ENCODE results near the gene ALPK3.

The ALPK3 gene

GRCh38 chr15:84828086-84828908 lies 11.1 kb downstream of the ALPK3 start:
- no peak overlapping the region for H3K4me3 ChIP-seq (ENCODE audit: low read depth, low read length)
- H3K4me1 ChIP-seq (ENCODE audit: control insufficient read depth, insufficient read depth, low read length): peaks cover 6% of the 10 kb centered on the region
- no peaks in the 10 kb centered on the region for H3K36me3 ChIP-seq (ENCODE audit: control insufficient read depth, insufficient read depth, low read length)
- H3K9ac ChIP-seq (ENCODE audit: low read depth, low read length): no peak overlapping the region
- H3K9me3 ChIP-seq (ENCODE audit: control insufficient read depth, insufficient read depth, low read length): no peaks in the 10 kb centered on the region
- no peaks in the 10 kb centered on the region for H3K27me3 ChIP-seq (ENCODE audit: control insufficient read depth, insufficient read depth, low read length)

GRCh38 chr15:84829428-84829827 lies 12.3 kb downstream of the ALPK3 start:
- Histone ChIP-seq H3K27me3 (ENCODE audit: control insufficient read depth, insufficient read depth, low read length) (no peaks in the 10 kb centered on the region), H3K36me3 (ENCODE audit: control insufficient read depth, insufficient read depth, low read length) (no peaks in the 10 kb centered on the region), H3K9me3 (ENCODE audit: control insufficient read depth, insufficient read depth, low read length) (no peaks in the 10 kb centered on the region), H3K9ac (ENCODE audit: low read depth, low read length) (no peak overlapping the region), H3K4me3 (ENCODE audit: low read depth, low read length) (no peak overlapping the region), H3K4me1 (ENCODE audit: control insufficient read depth, insufficient read depth, low read length) (peaks cover 6% of the 10 kb centered on the region)

- no peaks in the 10 kb centered on the region for H3K9me3 ChIP-seq (ENCODE audit: control insufficient read depth, insufficient read depth, low read length)
- H3K4me1 ChIP-seq (ENCODE audit: control insufficient read depth, insufficient read depth, low read length): peaks cover 6% of the 10 kb centered on the region
- H3K36me3 ChIP-seq (ENCODE audit: control insufficient read depth, insufficient read depth, low read length): peaks cover 1% of the 10 kb centered on the region
- no peak overlapping the region for H3K9ac ChIP-seq (ENCODE audit: low read depth, low read length)
- H3K4me3 ChIP-seq (ENCODE audit: low read depth, low read length): no peak overlapping the region
- H3K27me3 ChIP-seq (ENCODE audit: control insufficient read depth, insufficient read depth, low read length): no peaks in the 10 kb centered on the region
Measured at GRCh38 chr15:84830036-84830435, 12.9 kb downstream of the ALPK3 start.

- H3K9me3 ChIP-seq (ENCODE audit: control insufficient read depth, insufficient read depth, low read length): no peaks in the 10 kb centered on the region
- H3K4me3 ChIP-seq (ENCODE audit: low read depth, low read length): no peak overlapping the region
- no peaks in the 10 kb centered on the region for H3K27me3 ChIP-seq (ENCODE audit: control insufficient read depth, insufficient read depth, low read length)
- no peak overlapping the region for H3K9ac ChIP-seq (ENCODE audit: low read depth, low read length)
- peaks cover 3% of the 10 kb centered on the region for H3K36me3 ChIP-seq (ENCODE audit: control insufficient read depth, insufficient read depth, low read length)
- peaks cover 6% of the 10 kb centered on the region for H3K4me1 ChIP-seq (ENCODE audit: control insufficient read depth, insufficient read depth, low read length)
Measured at GRCh38 chr15:84831028-84831427, 13.9 kb downstream of the ALPK3 start.

GRCh38 chr15:84831613-84832012 lies 14.5 kb downstream of the ALPK3 start:
- no peaks in the 10 kb centered on the region for H3K27me3 ChIP-seq (ENCODE audit: control insufficient read depth, insufficient read depth, low read length)
- peaks cover 3% of the 10 kb centered on the region for H3K36me3 ChIP-seq (ENCODE audit: control insufficient read depth, insufficient read depth, low read length)
- no peak overlapping the region for H3K4me3 ChIP-seq (ENCODE audit: low read depth, low read length)
- peaks cover 3% of the 10 kb centered on the region for H3K4me1 ChIP-seq (ENCODE audit: control insufficient read depth, insufficient read depth, low read length)
- no peaks in the 10 kb centered on the region for H3K9me3 ChIP-seq (ENCODE audit: control insufficient read depth, insufficient read depth, low read length)
- no peak overlapping the region for H3K9ac ChIP-seq (ENCODE audit: low read depth, low read length)

- Histone ChIP-seq H3K27me3 (ENCODE audit: control insufficient read depth, insufficient read depth, low read length) (no peaks in the 10 kb centered on the region), H3K36me3 (ENCODE audit: control insufficient read depth, insufficient read depth, low read length) (peaks cover 3% of the 10 kb centered on the region), H3K4me3 (ENCODE audit: low read depth, low read length) (no peak overlapping the region), H3K9me3 (ENCODE audit: control insufficient read depth, insufficient read depth, low read length) (no peaks in the 10 kb centered on the region), H3K4me1 (ENCODE audit: control insufficient read depth, insufficient read depth, low read length) (peaks cover 3% of the 10 kb centered on the region), H3K9ac (ENCODE audit: low read depth, low read length) (no peak overlapping the region)
Measured at GRCh38 chr15:84832448-84833040, 15.4 kb downstream of the ALPK3 start.

GRCh38 chr15:84833447-84834228 lies 16.5 kb downstream of the ALPK3 start:
- Histone ChIP-seq H3K4me1 (ENCODE audit: control insufficient read depth, insufficient read depth, low read length) (no peaks in the 10 kb centered on the region), H3K4me3 (ENCODE audit: low read depth, low read length) (no peak overlapping the region), H3K9me3 (ENCODE audit: control insufficient read depth, insufficient read depth, low read length) (no peaks in the 10 kb centered on the region), H3K36me3 (ENCODE audit: control insufficient read depth, insufficient read depth, low read length) (peaks cover 3% of the 10 kb centered on the region), H3K9ac (ENCODE audit: low read depth, low read length) (no peak overlapping the region), H3K27me3 (ENCODE audit: control insufficient read depth, insufficient read depth, low read length) (no peaks in the 10 kb centered on the region)

GRCh38 chr15:84834229-84834955 lies 17.2 kb downstream of the ALPK3 start:
- H3K4me1 ChIP-seq (ENCODE audit: control insufficient read depth, insufficient read depth, low read length): no peaks in the 10 kb centered on the region
- no peak overlapping the region for H3K4me3 ChIP-seq (ENCODE audit: low read depth, low read length)
- no peaks in the 10 kb centered on the region for H3K27me3 ChIP-seq (ENCODE audit: control insufficient read depth, insufficient read depth, low read length)
- H3K9ac ChIP-seq (ENCODE audit: low read depth, low read length): no peak overlapping the region
- H3K36me3 ChIP-seq (ENCODE audit: control insufficient read depth, insufficient read depth, low read length): peaks cover 3% of the 10 kb centered on the region
- H3K9me3 ChIP-seq (ENCODE audit: control insufficient read depth, insufficient read depth, low read length): no peaks in the 10 kb centered on the region

- H3K9ac ChIP-seq (ENCODE audit: low read depth, low read length): no peak overlapping the region
Measured at GRCh38 chr15:84834969-84835368, 17.8 kb downstream of the ALPK3 start.

GRCh38 chr15:84835661-84836337 lies 18.6 kb downstream of the ALPK3 start:
- Histone ChIP-seq H3K4me3 (ENCODE audit: low read depth, low read length) (no peak overlapping the region), H3K27me3 (ENCODE audit: control insufficient read depth, insufficient read depth, low read length) (no peaks in the 10 kb centered on the region), H3K4me1 (ENCODE audit: control insufficient read depth, insufficient read depth, low read length) (no peaks in the 10 kb centered on the region), H3K9ac (ENCODE audit: low read depth, low read length) (no peak overlapping the region), H3K36me3 (ENCODE audit: control insufficient read depth, insufficient read depth, low read length) (peaks cover 6% of the 10 kb centered on the region), H3K9me3 (ENCODE audit: control insufficient read depth, insufficient read depth, low read length) (no peaks in the 10 kb centered on the region)

More at GRCh38 chr15:84834969-84835368, 17.8 kb downstream of the ALPK3 start:
- H3K36me3 ChIP-seq (ENCODE audit: control insufficient read depth, insufficient read depth, low read length): peaks cover 3% of the 10 kb centered on the region
- H3K9me3 ChIP-seq (ENCODE audit: control insufficient read depth, insufficient read depth, low read length): no peaks in the 10 kb centered on the region
- H3K4me1 ChIP-seq (ENCODE audit: control insufficient read depth, insufficient read depth, low read length): no peaks in the 10 kb centered on the region
- H3K4me3 ChIP-seq (ENCODE audit: low read depth, low read length): no peak overlapping the region
- H3K27me3 ChIP-seq (ENCODE audit: control insufficient read depth, insufficient read depth, low read length): no peaks in the 10 kb centered on the region

- H3K4me3 ChIP-seq (ENCODE audit: low read depth, low read length): no peak overlapping the region
- peaks cover 6% of the 10 kb centered on the region for H3K36me3 ChIP-seq (ENCODE audit: control insufficient read depth, insufficient read depth, low read length)
- no peak overlapping the region for H3K9ac ChIP-seq (ENCODE audit: low read depth, low read length)
- no peaks in the 10 kb centered on the region for H3K27me3 ChIP-seq (ENCODE audit: control insufficient read depth, insufficient read depth, low read length)
- no peaks in the 10 kb centered on the region for H3K4me1 ChIP-seq (ENCODE audit: control insufficient read depth, insufficient read depth, low read length)
- H3K9me3 ChIP-seq (ENCODE audit: control insufficient read depth, insufficient read depth, low read length): no peaks in the 10 kb centered on the region
Measured at GRCh38 chr15:84836844-84837243, 19.7 kb downstream of the ALPK3 start.

All from iPS-15b (cell line).